ENCODE data around the gene ZSCAN23. TPM values are rescaled to one million over a fixed set of nuclear protein-coding genes. Genes with fewer than 3 reads are reported as not detected.
"Not testable (repeated sequence)": the region's sequence is repeated elsewhere in the genome, so short reads cannot be mapped to it uniquely, and the experiment has no call there.

Gene ZSCAN23
- 1.5 TPM for total RNA-seq
- long read RNA-seq, partial matches to known transcripts, result 0 of 2 reads
- long read RNA-seq, other reads (novel, unspliced or antisense), result 2 of 2 reads

- DNase-seq (ENCODE audit: low spot score), result peak; percentile 90
Measured at GRCh38 chr6:28443112-28443773, at the start of gene ZSCAN23. TSS of gene ZSCAN23 (minus strand) at chr6:28443491. CDS start at chr6:28436266, 7,225 bp downstream.

- no peak for DNase-seq (ENCODE audit: low spot score)
Measured at GRCh38 chr6:28491984-28492317, 48.7 kb upstream of the ZSCAN23 start.

- DNase-seq (ENCODE audit: low spot score), result no peak
Measured at GRCh38 chr6:28490205-28490890, 47.1 kb upstream of the ZSCAN23 start.

- DNase-seq (ENCODE audit: low spot score), result no peak
Measured at GRCh38 chr6:28489366-28490204, 46.3 kb upstream of the ZSCAN23 start.

- DNase-seq (ENCODE audit: low spot score), result no peak
Measured at GRCh38 chr6:28488916-28489365, 45.6 kb upstream of the ZSCAN23 start.

- no peak for DNase-seq (ENCODE audit: low spot score)
Measured at GRCh38 chr6:28486988-28487742, 43.9 kb upstream of the ZSCAN23 start.

- DNase-seq (ENCODE audit: low spot score), result no peak
Measured at GRCh38 chr6:28486533-28486932, 43.2 kb upstream of the ZSCAN23 start.

- no peak for DNase-seq (ENCODE audit: low spot score)
Measured at GRCh38 chr6:28485482-28485881, 42.2 kb upstream of the ZSCAN23 start.

- no peak for DNase-seq (ENCODE audit: low spot score)
Measured at GRCh38 chr6:28480253-28480932, 37.1 kb upstream of the ZSCAN23 start.

- DNase-seq (ENCODE audit: low spot score), result no peak
Measured at GRCh38 chr6:28478518-28478917, 35.2 kb upstream of the ZSCAN23 start.

GRCh38 chr6:28474441-28475219 lies 31.3 kb upstream of the ZSCAN23 start:
- DNase-seq (ENCODE audit: low spot score), result no peak

GRCh38 chr6:28469153-28469745 lies 26.0 kb upstream of the ZSCAN23 start:
- DNase-seq (ENCODE audit: low spot score), result not testable (repeated sequence)

- DNase-seq (ENCODE audit: low spot score), result no peak
Measured at GRCh38 chr6:28468056-28468455, 24.8 kb upstream of the ZSCAN23 start.

- no peak for DNase-seq (ENCODE audit: low spot score)
Measured at GRCh38 chr6:28462401-28462800, 19.1 kb upstream of the ZSCAN23 start.

GRCh38 chr6:28458568-28458967 lies 15.3 kb upstream of the ZSCAN23 start:
- no peak for DNase-seq (ENCODE audit: low spot score)

GRCh38 chr6:28449056-28449455 lies 5.8 kb upstream of the ZSCAN23 start:
- DNase-seq (ENCODE audit: low spot score), result no peak

GRCh38 chr6:28447512-28447906 lies 4.2 kb upstream of the ZSCAN23 start:
- DNase-seq (ENCODE audit: low spot score), result not testable (repeated sequence)

- DNase-seq (ENCODE audit: low spot score), result no peak
Measured at GRCh38 chr6:28446818-28447511, 3.7 kb upstream of the ZSCAN23 start.

- not testable (repeated sequence) for DNase-seq (ENCODE audit: low spot score)
Measured at GRCh38 chr6:28444759-28445158, 1.5 kb upstream of the ZSCAN23 start.

Data from mesenteric fat pad (tissue), 1 donor.